ENCODE data around the gene NEDD4.
"Not testable (repeated sequence)": the region's sequence is repeated elsewhere in the genome, so short reads cannot be mapped to it uniquely, and the experiment has no call there.

NEDD4 gene

DNA sequence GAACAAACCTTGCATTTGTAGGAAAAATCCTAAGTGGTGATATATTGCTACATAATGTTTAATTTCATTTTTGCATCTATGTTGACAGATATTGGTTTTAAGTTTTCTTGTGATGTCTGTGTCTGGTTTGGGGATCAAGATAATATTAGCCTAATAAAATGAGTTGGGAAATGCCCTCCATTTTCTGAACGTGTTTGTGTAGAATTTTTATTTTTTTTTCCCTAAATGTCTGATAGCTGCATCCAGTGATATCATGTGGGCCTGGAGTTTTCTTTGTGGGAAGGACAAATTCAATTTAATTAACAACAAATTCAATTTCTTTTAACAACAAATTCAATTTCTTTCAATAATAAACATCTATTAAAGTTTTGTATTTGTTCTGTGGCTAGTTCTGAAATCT lies 35.1 kb downstream of the NEDD4 start:
- Histone ChIP-seq H3K9me3 (ENCODE audit: severe bottlenecking) (no peaks in the 10 kb centered on the region), H3K36me3 (ENCODE audit: low read depth) (peaks cover 21% of the 10 kb centered on the region), H3K27ac (ENCODE audit: poor library complexity, severe bottlenecking) (no peak overlapping the region), H3K4me3 (ENCODE audit: severe bottlenecking) (no peak overlapping the region), H3K4me1 (ENCODE audit: insufficient read depth, poor library complexity, severe bottlenecking) (no peaks in the 10 kb centered on the region), H3K27me3 (ENCODE audit: insufficient read depth, poor library complexity, severe bottlenecking) (no peaks in the 10 kb centered on the region)
- no peak for ATAC-seq (ENCODE audit: low read depth)
- DNase-seq (ENCODE audit: low spot score), result no peak
- TF ChIP-seq, protein P1, sequence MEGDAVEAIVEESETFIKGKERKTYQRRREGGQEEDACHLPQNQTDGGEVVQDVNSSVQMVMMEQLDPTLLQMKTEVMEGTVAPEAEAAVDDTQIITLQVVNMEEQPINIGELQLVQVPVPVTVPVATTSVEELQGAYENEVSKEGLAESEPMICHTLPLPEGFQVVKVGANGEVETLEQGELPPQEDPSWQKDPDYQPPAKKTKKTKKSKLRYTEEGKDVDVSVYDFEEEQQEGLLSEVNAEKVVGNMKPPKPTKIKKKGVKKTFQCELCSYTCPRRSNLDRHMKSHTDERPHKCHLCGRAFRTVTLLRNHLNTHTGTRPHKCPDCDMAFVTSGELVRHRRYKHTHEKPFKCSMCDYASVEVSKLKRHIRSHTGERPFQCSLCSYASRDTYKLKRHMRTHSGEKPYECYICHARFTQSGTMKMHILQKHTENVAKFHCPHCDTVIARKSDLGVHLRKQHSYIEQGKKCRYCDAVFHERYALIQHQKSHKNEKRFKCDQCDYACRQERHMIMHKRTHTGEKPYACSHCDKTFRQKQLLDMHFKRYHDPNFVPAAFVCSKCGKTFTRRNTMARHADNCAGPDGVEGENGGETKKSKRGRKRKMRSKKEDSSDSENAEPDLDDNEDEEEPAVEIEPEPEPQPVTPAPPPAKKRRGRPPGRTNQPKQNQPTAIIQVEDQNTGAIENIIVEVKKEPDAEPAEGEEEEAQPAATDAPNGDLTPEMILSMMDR (IDR thresholded peaks at IDR 0.05; ENCODE audit: poor library complexity, severe bottlenecking), result no peak

DNA sequence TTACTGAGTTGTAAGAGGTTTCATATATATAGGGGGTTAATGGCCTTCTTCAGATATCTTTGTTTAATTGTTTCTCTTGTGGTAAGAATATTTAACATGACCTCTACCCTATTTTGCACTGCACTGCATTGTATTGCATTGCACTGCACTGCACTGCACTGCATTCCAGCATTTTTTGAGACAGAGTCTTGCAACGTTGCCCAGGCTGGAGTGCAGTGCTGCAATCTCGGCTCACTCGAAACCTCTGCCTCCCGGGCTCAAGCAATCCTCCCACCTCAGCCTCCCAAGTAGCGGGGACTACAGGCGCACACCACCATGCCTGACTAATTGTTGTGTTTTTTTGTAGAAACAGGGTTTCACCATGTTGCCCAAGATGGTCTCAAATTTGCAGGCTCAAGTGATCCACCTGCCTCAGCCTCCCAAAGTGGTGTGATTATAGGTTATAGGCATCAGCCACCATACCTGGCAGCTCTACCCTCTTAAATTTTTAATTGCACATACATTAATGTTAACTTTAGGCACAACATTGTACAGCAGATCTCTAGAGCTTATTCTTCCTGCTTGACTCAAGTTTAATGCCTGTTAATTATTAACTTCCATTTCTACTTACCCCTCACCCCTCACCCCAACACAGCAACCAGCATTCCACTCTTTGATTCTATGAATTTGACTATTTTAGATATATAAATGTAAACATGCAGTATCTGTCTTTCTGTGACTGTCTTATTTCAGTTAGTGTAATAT lies 38.4 kb downstream of the NEDD4 start:
- ATAC-seq (ENCODE audit: low read depth) (no peak), DNase-seq (ENCODE audit: low spot score) (no peak)
- H3K27ac ChIP-seq (ENCODE audit: poor library complexity, severe bottlenecking), result no peak overlapping the region
- H3K36me3 ChIP-seq (ENCODE audit: low read depth), result peaks cover 31% of the 10 kb centered on the region
- H3K27me3 ChIP-seq (ENCODE audit: insufficient read depth, poor library complexity, severe bottlenecking), result no peaks in the 10 kb centered on the region
- TF ChIP-seq, protein P1 (IDR thresholded peaks at IDR 0.05; ENCODE audit: poor library complexity, severe bottlenecking), result no peak
- no peaks in the 10 kb centered on the region for H3K4me1 ChIP-seq (ENCODE audit: insufficient read depth, poor library complexity, severe bottlenecking)
- H3K4me3 ChIP-seq (ENCODE audit: severe bottlenecking), result no peak overlapping the region
- no peaks in the 10 kb centered on the region for H3K9me3 ChIP-seq (ENCODE audit: severe bottlenecking)

DNA sequence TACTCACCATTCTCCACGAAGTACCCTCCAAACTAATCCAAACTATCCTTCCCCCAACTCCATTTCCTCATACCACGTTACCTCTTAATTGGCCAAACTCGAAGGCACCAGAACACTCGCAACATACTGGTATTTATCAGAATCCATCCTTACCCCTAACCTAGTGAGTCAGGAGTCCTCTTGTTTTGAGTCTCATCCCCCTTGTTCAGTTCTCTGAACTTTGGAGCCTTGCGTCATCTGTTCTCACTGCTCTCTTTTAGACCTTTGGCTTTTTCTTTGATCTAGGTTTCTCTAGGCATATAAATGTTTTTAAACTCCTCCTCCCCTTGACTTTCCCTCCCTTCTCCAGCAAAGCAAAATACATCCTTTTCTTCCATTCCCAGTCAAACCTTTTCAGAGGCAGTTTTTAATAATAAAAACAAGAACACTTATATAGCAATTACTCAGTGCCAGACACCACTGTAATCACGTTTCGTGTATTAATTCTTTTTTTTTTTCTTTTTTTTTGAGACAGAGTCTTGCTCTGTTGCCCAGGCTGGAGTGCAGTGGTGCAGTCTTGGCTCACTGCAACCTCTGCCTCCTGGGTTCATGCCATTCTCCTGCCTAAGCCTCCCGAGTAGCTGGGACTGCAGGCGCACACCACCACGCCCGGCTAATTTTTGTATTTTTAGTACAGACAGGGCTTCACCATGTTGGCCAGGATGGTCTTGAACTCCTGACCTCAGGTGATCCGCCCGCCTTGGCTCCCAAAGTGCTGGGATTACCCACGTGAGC lies 40.7 kb downstream of the NEDD4 start:
- H3K36me3 ChIP-seq (ENCODE audit: low read depth), result peaks cover 31% of the 10 kb centered on the region
- H3K4me1 ChIP-seq (ENCODE audit: insufficient read depth, poor library complexity, severe bottlenecking); H3K27me3 ChIP-seq (ENCODE audit: insufficient read depth, poor library complexity, severe bottlenecking); ATAC-seq (ENCODE audit: low read depth); H3K9me3 ChIP-seq (ENCODE audit: severe bottlenecking); H3K4me3 ChIP-seq (ENCODE audit: severe bottlenecking); H3K27ac ChIP-seq (ENCODE audit: poor library complexity, severe bottlenecking); DNase-seq (ENCODE audit: low spot score): not testable (repeated sequence)

DNA sequence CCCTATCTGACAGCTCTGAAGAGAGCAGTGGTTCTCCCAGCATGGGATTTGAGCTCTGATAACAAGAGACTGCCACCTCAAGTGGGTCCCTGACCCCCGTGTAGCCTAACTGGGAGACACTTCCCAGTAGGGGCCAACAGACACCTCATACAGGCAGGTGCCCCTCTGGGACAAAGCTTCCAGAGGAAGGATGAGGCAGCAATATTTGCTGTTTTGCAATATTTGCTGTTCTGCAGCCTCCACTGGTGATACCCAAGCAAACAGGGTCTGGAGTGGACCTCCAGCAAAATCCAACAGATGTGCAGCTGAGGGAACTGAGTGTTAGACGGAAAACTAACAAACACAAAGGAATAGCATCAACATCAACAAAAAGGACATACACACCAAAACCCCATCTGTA lies 48.8 kb downstream of the NEDD4 start:
- H3K9me3 ChIP-seq (ENCODE audit: severe bottlenecking); H3K27me3 ChIP-seq (ENCODE audit: insufficient read depth, poor library complexity, severe bottlenecking); H3K4me3 ChIP-seq (ENCODE audit: severe bottlenecking); DNase-seq (ENCODE audit: low spot score); H3K4me1 ChIP-seq (ENCODE audit: insufficient read depth, poor library complexity, severe bottlenecking); H3K27ac ChIP-seq (ENCODE audit: poor library complexity, severe bottlenecking); ATAC-seq (ENCODE audit: low read depth): not testable (repeated sequence)
- H3K36me3 ChIP-seq (ENCODE audit: low read depth), result peaks cover 13% of the 10 kb centered on the region; the same call in 1 of the 2 replicates

DNA sequence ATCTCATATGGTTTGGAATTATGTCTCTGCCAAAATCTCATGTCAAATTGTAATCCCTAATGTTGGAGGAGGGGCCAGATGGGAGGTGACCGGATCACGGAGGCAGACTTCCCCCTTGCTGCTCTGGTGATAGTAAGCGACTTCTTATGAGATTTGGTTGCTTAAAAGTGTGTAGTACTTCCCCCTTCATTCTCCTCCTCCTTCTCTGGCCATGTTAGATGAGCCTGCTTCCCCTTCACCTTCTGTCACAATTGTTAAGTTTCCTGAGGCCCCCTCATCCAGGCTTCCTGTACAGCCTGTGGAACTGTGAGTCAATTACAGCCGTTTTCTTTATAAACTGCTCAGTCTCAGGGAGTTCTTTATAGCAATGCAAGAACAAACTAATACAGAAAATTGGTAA lies 51.1 kb downstream of the NEDD4 start:
- Histone ChIP-seq H3K36me3 (ENCODE audit: low read depth) (peaks cover 18% of the 10 kb centered on the region), H3K4me3 (ENCODE audit: severe bottlenecking) (no peak overlapping the region), H3K27me3 (ENCODE audit: insufficient read depth, poor library complexity, severe bottlenecking) (no peaks in the 10 kb centered on the region), H3K4me1 (ENCODE audit: insufficient read depth, poor library complexity, severe bottlenecking) (no peaks in the 10 kb centered on the region), H3K9me3 (ENCODE audit: severe bottlenecking) (peaks cover 4% of the 10 kb centered on the region), H3K27ac (ENCODE audit: poor library complexity, severe bottlenecking) (no peak overlapping the region)
- TF ChIP-seq, protein P1 (IDR thresholded peaks at IDR 0.05; ENCODE audit: poor library complexity, severe bottlenecking), result no peak
- DNase-seq (ENCODE audit: low spot score), result no peak
- no peak for ATAC-seq (ENCODE audit: low read depth)

Measured in RWPE2 (cell line).